DMS114 treated with DMSO at 0.1 percent for 48 hours (cell line): ENCODE data around the gene ANKRD44.
"Not testable (repeated sequence)": the region's sequence is repeated elsewhere in the genome, so short reads cannot be mapped to it uniquely, and the experiment has no call there.

ENCODE experiments used
- DNase-seq: peaks from one replicate; lab custom pipeline; 2025; ENCODE audit not compliant: unreplicated experiment; lab: John Stamatoyannopoulos, UW

The ANKRD44 gene

DNA sequence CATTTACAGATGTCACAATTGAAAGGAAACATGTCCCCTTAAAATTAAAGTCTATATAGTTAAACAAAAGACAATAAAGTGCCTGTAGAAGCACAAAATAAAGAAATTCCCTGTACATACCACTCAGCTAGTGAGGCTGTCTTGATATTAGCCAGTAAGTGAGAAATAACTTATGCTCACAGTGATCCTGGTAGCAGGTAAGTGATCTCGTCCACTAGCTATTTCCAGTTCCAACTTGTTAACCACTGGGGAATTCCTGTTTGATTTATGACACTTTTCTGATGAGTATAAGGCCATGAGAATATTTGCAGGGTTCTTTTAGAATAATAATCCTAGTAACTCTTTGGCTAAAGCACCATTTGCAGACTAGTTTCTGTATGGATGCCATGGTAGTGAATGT, 256.1 kb downstream of the ANKRD44 start:
- DNase-seq = no peak

GRCh38 chr2:197052356-197052755, 258.2 kb downstream of the ANKRD44 start:
- DNase-seq = no peak

- DNase-seq = no peak
Observed at GRCh38 chr2:197045115-197045514, 265.5 kb downstream of the ANKRD44 start.

DNA sequence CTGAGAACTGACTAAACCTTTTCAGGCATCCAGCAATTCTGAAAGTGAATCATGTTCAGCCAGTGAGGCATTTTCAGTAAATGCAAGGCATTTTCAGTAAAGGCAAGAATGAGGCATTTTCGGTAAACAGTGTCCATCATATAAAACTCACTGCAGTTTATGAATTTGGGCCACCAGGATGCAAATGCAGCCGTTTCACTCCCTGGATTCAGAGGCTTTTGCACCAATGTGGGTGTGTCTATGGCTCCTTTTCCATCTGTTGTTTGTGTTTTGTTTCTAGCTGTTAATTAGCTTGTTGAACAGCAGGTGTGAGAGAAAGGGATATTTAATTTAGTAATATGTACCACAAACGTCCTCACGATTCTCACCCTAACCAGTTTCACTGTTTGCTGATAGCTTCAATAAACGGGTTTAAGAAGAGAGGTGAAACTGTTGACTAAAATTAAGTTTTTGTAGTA, 267.8 kb downstream of the ANKRD44 start:
- DNase-seq = no peak

DNA sequence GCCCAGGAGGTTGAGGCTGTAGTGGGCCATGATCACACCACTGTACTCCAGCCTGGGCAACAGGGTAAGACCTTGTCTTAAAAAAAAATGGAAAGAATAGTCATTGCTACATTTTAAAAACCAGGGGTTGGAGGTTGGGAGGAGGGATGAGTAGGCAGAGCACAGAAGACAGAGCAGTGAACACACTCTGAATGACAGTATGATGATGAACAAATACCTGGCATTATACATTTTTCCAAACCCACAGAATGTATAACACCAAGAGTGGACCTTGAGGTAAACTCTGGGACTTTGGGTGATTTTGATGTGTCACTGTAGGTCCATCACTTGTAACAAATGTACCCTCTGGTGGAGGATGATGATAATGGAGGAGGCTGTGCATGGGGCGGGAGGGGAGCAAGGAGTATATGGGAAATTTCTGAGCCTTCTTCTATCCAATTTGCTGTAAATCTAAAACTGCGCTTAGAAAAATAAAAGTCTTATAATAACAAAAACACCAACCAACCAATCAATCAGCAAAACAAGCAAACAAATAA, 272.6 kb downstream of the ANKRD44 start:
- no peak for DNase-seq

DNA sequence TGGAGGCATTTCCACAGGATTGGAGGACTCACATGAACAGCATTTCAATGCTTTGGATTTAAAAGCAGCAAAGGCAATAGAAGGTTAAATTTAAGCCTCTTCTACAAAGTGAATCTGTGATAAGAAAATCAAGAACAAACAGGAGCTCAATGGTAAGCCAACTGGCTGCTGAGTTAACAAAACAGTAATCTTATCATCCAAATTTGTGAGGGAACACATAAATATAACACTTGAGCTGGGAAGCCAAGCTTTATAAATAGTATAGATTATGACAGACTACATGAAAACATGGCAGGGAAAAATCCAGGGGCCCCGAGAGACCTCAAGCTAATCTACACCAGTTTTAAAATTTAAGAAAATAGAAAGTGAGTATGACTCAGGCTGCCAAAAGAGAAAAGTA, 275.6 kb downstream of the ANKRD44 start:
- DNase-seq = no peak

GRCh38 chr2:197034292-197034691, 276.3 kb downstream of the ANKRD44 start:
- DNase-seq = no peak

DNA sequence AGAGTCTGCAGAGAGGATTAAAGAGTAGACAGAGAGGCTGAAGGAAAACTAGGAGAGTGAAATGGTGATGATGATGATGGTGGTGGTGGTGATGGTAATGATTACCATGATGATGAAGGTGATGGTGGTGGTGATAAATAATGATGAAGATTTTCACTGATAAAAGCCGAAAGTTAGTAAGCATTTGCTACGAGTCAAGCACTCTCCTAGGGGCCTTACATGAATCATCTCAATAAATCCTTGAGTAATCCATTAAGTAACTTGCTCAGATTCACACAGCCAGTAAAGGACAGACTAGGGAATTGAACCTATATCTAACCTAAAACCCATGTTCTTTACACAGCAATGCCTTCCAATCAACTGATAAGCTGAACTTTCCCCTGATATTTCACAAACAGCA, 277.4 kb downstream of the ANKRD44 start:
- DNase-seq = no peak

GRCh38 chr2:197031803-197032202, 278.8 kb downstream of the ANKRD44 start:
- DNase-seq = no peak

DNA sequence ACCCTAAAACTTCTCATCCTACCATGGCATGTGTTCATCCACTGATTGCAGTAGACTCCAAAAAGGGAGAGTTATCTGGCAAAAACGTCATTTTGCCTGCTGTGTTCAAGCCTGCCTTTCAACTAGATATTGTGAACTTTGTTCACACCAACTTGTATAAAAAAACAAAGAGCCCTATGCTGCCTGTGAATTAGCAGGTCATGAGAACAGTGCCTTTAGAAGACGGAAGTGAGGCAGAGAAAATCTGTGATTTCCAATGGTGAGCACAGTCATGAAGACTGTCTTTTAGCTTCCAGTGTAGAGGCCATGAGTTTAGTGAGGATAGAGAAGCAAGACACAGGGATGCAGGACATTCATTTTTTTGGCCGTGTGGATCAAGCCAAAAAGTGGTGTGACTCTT, 280.5 kb downstream of the ANKRD44 start:
- no peak for DNase-seq

DNA sequence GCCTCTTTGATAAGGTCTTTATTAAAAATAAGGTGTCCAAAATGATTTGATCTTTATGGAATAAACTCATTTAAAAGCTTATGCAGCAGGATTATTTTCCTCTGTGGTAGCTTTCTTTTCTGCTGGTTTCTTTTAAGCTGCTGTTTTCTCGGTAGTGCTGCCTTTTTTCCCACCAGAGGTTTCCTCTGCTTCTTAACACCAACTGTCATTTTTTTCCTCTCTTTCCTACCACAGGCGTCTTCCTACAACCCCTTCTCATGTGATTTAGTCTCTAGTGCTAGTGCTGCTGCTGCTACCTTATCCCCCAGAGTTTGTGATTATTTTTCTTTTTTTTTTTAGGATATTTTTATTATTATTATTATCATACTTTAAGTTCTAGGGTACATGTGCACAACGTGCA, 281.9 kb downstream of the ANKRD44 start:
- DNase-seq = no peak

GRCh38 chr2:197028230-197028629, 282.4 kb downstream of the ANKRD44 start:
- DNase-seq = no peak

- DNase-seq = no peak
Observed at GRCh38 chr2:197024206-197024605, 286.4 kb downstream of the ANKRD44 start.

DNA sequence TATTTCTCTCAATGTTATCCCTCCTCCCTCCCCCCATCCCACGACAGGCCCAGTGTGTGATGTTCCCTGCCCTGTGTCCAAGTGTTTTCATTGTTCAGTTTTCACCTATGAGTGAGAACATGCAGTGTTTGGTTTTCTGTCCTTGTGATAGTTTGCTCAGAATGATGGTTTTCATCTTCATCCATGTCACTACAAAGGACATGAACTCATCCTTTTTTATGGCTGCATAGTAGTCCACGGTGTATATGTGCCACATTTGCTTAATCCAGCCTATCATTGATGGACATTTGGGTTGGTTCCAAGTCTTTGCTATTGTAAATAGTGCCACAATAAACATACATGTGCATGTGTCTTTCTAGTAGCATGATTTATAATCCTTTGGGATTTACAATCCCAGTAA, 289.7 kb downstream of the ANKRD44 start:
- DNase-seq = not testable (repeated sequence)

DNA sequence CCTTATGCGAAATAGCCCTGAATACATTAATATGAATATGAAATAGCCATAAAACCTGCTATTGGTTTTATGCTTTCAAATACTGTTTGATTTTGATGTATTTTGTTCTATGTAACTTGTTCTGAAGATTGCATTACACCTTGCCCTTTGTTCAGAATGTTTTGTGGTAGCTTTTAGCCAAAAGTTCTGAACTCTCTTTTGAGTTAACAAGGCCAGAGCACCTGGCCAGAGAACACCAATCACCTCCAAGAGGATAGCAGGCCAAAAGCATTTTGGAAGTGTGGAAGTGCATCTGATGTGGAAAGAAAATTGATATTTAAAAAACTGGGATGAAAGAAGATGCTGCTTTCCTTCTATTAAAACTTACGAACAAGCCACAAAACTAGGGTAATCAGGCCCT, 297.5 kb downstream of the ANKRD44 start:
- DNase-seq = no peak

DNA sequence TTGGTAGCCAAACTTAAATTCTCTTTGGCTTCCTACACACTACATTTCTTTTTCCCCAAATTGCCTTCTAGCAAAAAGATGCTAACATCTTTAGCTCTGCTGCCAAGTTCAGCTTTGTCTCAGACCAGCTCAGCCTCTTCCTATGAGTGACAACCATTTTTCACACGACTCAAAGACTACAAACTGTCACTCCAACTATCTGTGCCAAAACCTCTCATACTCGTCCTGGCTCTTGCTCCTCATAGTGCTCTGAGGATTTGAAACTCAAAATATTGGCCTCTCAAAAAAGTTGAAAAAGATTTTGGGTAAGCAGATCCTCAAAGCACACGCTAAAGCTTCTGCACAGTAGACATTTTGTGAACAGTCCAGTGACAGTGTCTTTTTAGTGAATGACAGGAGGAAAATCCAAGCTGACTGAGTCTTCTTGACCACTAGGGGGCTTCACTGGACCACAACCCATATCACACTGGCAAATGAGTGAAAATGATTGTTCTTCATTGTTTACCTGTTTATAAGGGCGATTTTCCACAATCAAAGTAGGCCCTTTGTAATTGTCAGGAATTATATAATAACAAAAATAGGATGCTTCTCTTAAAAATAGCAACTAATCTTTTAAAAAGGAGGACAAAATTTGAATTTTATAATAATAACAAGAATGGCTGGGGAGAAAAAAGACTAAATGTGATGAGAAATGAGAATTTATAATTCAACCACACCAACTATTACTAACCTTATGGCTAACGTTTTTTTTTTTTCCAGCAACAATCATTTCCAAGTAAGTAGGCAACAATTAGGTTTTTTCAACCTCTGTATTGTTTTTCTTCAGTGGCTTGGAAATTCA, 298.6 kb downstream of the ANKRD44 start:
- DNase-seq = peak; percentile 45

DNA sequence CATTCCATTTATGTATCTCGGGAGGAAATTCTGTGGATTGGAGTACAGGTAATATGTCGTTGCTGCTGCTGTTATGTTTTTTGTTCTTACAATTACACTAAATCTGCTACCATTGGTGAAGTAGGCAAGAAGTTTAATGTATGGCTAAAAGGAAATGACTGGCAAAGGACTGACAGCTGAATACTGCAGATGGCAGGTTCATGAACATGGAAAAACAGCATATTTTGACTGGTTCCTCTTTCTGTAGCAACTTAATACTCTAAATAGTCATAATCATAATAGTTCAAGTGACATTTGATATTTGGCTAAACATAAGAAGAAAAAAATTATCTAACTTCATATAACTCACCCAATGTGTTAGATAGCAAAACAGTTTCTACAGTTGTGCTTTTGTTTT, 299.6 kb downstream of the ANKRD44 start:
- no peak for DNase-seq

- DNase-seq = no peak
Observed at GRCh38 chr2:197010200-197011020, 300.2 kb downstream of the ANKRD44 start.

GRCh38 chr2:197008741-197009341, 301.7 kb downstream of the ANKRD44 start:
- DNase-seq = not testable (repeated sequence)

- no peak for DNase-seq
Observed at GRCh38 chr2:197007716-197008628, 302.6 kb downstream of the ANKRD44 start.
